Measurements from ENCODE around the gene TMEM247.

The TMEM247 gene

DNA sequence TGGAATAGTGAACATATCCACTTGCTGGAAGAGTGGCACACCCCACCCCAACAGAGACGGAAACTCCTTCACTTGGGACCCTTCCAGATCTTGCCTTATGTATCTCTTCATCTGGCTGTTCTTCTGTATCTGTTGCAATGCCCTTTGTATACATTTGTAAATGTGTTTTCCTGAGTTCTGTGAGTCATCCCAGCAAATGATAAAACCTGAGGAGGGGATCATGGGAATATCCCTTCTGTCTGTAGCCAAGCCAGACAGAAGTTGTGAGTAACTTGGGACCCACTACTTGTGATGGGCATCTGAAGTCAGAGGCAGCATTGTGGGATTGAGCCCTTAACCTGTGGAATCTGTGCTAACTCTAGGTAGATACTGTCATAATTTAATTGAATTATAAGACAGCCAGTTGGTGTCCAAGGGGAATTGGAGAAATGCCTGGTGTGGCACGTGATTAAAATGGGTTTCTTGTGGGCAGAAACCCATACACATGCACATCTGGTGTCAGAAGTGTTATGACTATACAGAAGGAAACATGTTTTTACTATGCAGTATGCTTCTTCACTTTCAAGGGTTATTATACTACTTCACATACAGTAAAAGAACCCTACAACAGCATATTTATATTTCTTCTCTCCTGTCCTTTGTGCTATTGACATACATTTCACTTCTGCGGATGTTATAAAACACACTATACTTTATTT lies 32.3 kb upstream of the TMEM247 start:
- TF ChIP-seq, protein P1, sequence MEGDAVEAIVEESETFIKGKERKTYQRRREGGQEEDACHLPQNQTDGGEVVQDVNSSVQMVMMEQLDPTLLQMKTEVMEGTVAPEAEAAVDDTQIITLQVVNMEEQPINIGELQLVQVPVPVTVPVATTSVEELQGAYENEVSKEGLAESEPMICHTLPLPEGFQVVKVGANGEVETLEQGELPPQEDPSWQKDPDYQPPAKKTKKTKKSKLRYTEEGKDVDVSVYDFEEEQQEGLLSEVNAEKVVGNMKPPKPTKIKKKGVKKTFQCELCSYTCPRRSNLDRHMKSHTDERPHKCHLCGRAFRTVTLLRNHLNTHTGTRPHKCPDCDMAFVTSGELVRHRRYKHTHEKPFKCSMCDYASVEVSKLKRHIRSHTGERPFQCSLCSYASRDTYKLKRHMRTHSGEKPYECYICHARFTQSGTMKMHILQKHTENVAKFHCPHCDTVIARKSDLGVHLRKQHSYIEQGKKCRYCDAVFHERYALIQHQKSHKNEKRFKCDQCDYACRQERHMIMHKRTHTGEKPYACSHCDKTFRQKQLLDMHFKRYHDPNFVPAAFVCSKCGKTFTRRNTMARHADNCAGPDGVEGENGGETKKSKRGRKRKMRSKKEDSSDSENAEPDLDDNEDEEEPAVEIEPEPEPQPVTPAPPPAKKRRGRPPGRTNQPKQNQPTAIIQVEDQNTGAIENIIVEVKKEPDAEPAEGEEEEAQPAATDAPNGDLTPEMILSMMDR (conservative IDR thresholded peaks at IDR 0.05), result no peak
- H3K27ac ChIP-seq, result no peak overlapping the region

DNA sequence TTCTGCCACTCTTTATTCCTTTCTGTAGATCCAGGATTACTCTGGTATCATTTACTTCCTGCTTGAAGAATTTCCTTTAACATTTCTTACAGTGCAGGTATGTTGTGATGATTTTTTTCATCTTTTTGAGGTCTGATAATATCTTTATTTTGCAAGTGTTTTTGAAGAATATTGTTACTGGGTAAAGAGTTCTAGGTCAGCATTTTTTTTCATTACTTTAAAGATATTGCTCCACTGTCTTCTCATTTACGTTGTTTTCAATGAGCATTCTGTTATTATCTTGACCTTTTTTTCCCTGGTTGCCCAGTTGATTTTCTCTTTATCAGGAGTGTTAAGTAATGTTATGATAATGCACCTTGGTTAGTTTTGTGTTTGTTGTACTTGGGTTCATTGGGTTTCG lies 31.7 kb upstream of the TMEM247 start:
- TF ChIP-seq, protein P1 (conservative IDR thresholded peaks at IDR 0.05), result no peak
- no peak overlapping the region for H3K27ac ChIP-seq

GRCh38 chr2:46448111-46448510 lies 31.3 kb upstream of the TMEM247 start:
- TF ChIP-seq, protein P1 (conservative IDR thresholded peaks at IDR 0.05), result no peak
- no peak overlapping the region for H3K27ac ChIP-seq

DNA sequence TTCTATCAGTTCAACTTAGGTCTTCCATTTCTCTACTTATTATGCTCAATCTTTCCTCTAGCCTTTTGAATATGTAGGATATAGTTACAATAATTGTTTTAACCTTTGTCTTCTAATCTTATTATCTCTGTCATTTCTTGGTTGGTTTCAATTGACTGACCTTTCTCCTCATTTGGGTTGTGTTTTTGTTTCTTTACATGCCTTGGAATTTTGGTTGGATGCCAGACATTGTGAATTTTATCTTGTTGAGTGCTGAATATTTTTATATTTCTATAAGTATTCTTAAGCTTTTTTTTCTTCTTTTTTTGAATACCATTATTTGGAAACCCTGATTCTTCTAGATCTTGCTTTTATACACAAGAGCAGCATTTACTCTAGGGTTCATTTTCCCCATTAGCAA lies 30.7 kb upstream of the TMEM247 start:
- TF ChIP-seq, protein P1 (conservative IDR thresholded peaks at IDR 0.05), result no peak
- H3K27ac ChIP-seq, result no peak overlapping the region

GRCh38 chr2:46449700-46450099 lies 29.7 kb upstream of the TMEM247 start:
- TF ChIP-seq, protein P1 (conservative IDR thresholded peaks at IDR 0.05), result no peak

GRCh38 chr2:46451131-46451711 lies 28.1 kb upstream of the TMEM247 start:
- H3K27ac ChIP-seq, result no peak overlapping the region
- TF ChIP-seq, protein P1 (conservative IDR thresholded peaks at IDR 0.05), result no peak

More at GRCh38 chr2:46449700-46450099, 29.7 kb upstream of the TMEM247 start:
- no peak overlapping the region for H3K27ac ChIP-seq

DNA sequence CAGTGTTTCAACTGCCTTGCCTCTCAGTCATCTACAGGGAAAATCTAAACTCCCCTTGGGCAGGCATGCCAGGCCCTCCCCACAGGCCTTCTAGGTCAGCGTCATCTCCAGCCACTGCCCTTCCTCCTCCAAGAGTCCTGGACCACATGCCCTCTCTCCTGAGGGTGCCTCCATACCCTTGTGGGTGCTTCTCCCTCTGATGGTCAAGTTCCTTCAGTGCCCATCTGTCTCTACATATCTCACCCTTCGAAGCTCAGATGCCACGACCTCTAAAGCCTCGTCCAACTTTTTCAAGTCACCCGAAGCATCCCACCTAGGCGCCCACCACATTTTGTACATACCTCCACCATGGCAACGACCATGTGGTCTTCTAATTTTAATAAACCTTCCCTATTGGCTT lies 22.6 kb upstream of the TMEM247 start:
- TF ChIP-seq, protein P1 (conservative IDR thresholded peaks at IDR 0.05), result no peak
- no peak overlapping the region for H3K27ac ChIP-seq

Data from VCaP (cell line).